Measurements from ENCODE around the gene HNRNPF. TPM values are rescaled to one million over a fixed set of nuclear protein-coding genes. Genes with fewer than 3 reads are reported as not detected.

The HNRNPF gene
- total RNA-seq, 2 donors from 2014 or later: 412 to 475 TPM

DNA sequence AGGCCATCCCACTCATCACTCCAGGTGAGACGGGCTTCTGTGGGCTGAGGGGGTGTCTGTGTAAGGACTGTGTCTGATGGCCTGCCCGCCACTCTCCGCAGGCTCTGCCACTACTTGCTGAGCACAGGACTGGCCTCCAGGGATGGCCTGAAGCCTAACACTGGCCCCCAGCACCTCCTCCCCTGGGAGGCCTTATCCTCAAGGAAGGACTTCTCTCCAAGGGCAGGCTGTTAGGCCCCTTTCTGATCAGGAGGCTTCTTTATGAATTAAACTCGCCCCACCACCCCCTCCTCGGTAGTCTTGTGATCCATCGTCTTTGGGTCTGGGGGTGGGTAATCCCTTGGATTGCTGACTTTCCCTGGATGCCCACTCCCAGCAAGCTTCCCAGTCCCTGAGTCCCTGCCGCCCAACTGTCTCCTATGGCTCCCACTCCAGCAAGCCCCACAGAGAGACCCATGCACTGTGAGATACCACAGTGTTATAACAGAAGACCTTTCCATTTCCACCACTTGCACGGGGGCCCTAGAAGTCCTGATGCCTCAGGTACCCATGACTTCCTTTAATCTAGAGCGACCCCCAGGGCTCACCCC lies 32.8 kb downstream of the HNRNPF start:
- Mint-ChIP-seq H3K27me3 (ENCODE audit: low read depth) (no peaks in the 10 kb centered on the region), H3K4me1 (ENCODE audit: low read depth) (peaks cover 9% of the 10 kb centered on the region), H3K36me3 (ENCODE audit: insufficient read depth in 2 of 2) (no peaks in the 10 kb centered on the region), H3K9me3 (no peaks in the 10 kb centered on the region), H3K4me3 (no peak overlapping the region), H3K27ac (no peak overlapping the region)
- ATAC-seq (replicated peaks in 1 of 2) (no peak), DNase-seq (no peak)

- Mint-ChIP-seq H3K36me3 (ENCODE audit: insufficient read depth in 2 of 2) (no peaks in the 10 kb centered on the region), H3K27ac (no peak overlapping the region), H3K4me3 (no peak overlapping the region), H3K4me1 (ENCODE audit: low read depth) (peaks cover 3% of the 10 kb centered on the region), H3K27me3 (ENCODE audit: low read depth) (no peaks in the 10 kb centered on the region), H3K9me3 (no peaks in the 10 kb centered on the region)
- ATAC-seq (replicated peaks in 1 of 2) (no peak), DNase-seq (no peak)
These were observed 33.5 kb downstream of the HNRNPF start for GRCh38 chr10:43375401-43376020.

DNA sequence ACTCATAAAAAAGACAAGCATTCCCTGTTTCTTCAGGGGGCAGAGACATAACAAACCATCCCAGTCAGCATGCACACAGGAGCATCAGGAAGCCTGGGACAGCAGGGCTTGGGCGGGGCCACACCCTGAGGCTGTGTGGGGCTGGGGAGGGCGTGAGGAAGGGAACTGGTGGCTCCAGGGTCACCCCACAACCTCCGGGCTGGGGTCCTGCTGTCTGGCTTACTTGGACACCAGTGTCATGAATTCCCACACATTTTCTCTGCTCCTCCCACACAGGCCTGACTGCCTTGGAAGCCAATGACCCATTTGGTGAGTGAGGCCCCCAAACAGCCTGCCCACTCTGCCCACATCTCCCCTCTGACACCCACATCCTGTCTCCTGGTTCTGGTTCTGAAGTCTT lies 34.8 kb downstream of the HNRNPF start:
- no peak for ATAC-seq (replicated peaks in 1 of 2)
- Mint-ChIP-seq H3K4me1 (ENCODE audit: low read depth) (no peaks in the 10 kb centered on the region), H3K4me3 (no peak overlapping the region), H3K27me3 (ENCODE audit: low read depth) (no peaks in the 10 kb centered on the region), H3K9me3 (no peaks in the 10 kb centered on the region), H3K27ac (no peak overlapping the region), H3K36me3 (ENCODE audit: insufficient read depth in 2 of 2) (no peaks in the 10 kb centered on the region)
- no peak for DNase-seq

DNA sequence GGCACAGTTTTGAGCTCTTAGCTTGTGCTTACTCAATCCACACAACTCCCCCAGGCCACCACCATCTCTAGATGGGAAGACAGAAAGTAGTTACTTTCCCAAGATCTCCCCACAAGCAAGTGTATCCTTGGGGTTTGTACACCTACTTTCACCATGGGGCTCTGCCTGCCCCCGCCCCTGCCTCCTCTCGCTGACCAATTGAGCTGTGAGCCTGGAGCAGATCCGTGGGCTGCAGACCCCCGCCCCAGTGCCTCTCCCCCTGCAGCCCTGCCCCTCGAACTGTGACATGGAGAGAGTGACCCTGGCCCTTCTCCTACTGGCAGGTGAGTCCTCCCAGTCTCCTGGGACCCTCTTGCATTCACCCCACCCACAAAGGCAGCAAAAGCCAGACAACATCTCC lies 35.5 kb downstream of the HNRNPF start:
- no peaks in the 10 kb centered on the region for H3K4me1 Mint-ChIP-seq (ENCODE audit: low read depth)
- no peaks in the 10 kb centered on the region for H3K27me3 Mint-ChIP-seq (ENCODE audit: low read depth)
- ATAC-seq (replicated peaks in 1 of 2) (no peak), DNase-seq (no peak)
- H3K27ac Mint-ChIP-seq: no peak overlapping the region
- no peak overlapping the region for H3K4me3 Mint-ChIP-seq
- no peaks in the 10 kb centered on the region for H3K36me3 Mint-ChIP-seq (ENCODE audit: insufficient read depth in 2 of 2)
- H3K9me3 Mint-ChIP-seq: no peaks in the 10 kb centered on the region

DNA sequence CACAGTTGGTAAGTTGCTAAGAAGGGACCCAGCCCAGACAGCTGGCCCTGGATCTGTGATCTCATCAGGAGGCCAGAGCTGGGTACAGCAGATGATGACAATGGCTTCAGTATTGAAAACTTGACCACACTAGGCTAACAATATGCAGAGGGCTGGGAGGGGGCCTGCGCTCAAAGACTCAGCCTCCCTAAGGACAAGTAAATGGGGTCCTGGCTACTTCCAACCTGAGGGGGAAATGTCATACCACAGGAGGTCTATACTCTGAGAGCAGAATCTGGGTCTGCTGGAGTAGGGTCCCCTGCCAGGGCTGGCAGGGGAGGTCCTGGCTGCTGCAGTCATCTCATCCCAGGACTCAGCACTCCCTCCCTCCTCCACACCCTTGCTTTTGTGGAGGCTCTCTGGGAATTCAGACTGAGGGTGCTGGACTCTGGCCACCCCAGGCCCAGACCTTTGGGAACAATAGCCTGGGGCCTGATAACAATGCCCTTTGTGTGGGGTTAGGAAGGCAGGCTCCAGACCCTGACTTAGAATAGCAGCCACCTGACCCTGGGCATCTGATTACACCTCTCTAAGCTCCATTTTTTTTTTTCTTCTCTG lies 36.1 kb downstream of the HNRNPF start:
- ATAC-seq (replicated peaks in 1 of 2) (no peak), DNase-seq (no peak)
- no peak overlapping the region for H3K27ac Mint-ChIP-seq
- H3K9me3 Mint-ChIP-seq: no peaks in the 10 kb centered on the region
- H3K36me3 Mint-ChIP-seq (ENCODE audit: insufficient read depth in 2 of 2): no peaks in the 10 kb centered on the region
- H3K4me3 Mint-ChIP-seq: no peak overlapping the region
- no peaks in the 10 kb centered on the region for H3K27me3 Mint-ChIP-seq (ENCODE audit: low read depth)
- H3K4me1 Mint-ChIP-seq (ENCODE audit: low read depth): no peaks in the 10 kb centered on the region

DNA sequence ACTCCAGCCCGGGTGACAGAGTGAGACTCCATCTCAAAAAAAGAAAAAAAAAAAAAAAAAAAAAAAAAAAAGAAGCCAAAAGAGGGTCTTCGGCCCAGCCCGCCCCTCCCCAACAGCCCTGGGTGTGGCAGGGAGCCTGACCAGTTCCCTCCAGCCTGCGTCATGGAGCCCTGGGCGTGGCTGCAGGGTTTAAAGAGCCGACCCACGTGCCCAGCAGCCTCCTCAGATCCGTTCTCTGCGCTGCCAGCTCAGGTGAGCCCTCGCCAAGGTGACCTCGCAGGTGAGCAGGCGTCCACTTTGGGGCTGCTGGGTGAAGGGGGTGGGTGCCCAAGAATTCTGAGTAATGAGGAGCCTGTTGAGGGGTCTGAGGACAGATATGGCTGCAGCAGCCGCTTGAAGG lies 37.6 kb downstream of the HNRNPF start, which contains the start of gene FXYD4:
FXYD4 (plus strand) TSS at position 219 of the 400 bp plus-strand sequence. CDS start 2,111 bp downstream, outside the sequence.
- H3K27me3 Mint-ChIP-seq (ENCODE audit: low read depth): no peaks in the 10 kb centered on the region
- DNase-seq: no peak
- no peaks in the 10 kb centered on the region for H3K4me1 Mint-ChIP-seq (ENCODE audit: low read depth)
- no peak for ATAC-seq (replicated peaks in 1 of 2)
- no peak within 1 kb of the TSS for H3K27ac Mint-ChIP-seq
- H3K9me3 Mint-ChIP-seq: no peaks in the 10 kb centered on the region
- no peaks in the 10 kb centered on the region for H3K36me3 Mint-ChIP-seq (ENCODE audit: insufficient read depth in 2 of 2)
- H3K4me3 Mint-ChIP-seq: no peak within 1 kb of the TSS

DNA sequence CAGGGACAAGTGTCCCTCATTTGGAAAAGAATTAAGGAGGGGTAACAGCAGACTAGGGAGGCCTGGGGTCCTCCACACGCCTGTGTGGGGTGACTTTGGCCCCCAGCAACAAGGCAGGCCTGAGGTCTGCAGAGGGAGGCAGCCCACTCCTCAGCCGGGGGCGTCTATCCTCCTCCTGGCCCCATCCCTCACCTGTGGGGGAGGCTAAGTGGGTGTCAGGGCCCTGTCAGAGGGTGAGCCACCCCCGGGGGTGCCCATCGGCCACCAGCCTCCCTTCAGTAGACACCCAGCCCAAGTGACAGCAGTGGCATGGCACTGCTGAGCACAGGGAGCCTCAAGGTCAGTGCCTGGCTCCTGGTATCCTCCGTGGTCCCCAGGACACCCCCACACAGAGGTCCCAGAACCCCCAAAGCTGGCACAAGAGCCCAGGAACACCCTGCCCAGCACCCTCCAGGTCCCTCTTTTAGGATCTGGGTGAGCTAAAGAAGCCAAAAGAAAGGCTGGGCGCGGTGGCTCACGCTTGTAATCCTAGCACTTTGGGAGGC lies 38.2 kb downstream of the HNRNPF start:
- no peak overlapping the region for H3K4me3 Mint-ChIP-seq
- no peak for DNase-seq
- no peak for ATAC-seq (replicated peaks in 1 of 2)
- no peaks in the 10 kb centered on the region for H3K9me3 Mint-ChIP-seq
- no peaks in the 10 kb centered on the region for H3K36me3 Mint-ChIP-seq (ENCODE audit: insufficient read depth in 2 of 2)
- no peaks in the 10 kb centered on the region for H3K4me1 Mint-ChIP-seq (ENCODE audit: low read depth)
- no peak overlapping the region for H3K27ac Mint-ChIP-seq
- no peaks in the 10 kb centered on the region for H3K27me3 Mint-ChIP-seq (ENCODE audit: low read depth)

GRCh38 chr10:43369921-43370320 lies 39.1 kb downstream of the HNRNPF start:
- no peak overlapping the region for H3K27ac Mint-ChIP-seq

DNA sequence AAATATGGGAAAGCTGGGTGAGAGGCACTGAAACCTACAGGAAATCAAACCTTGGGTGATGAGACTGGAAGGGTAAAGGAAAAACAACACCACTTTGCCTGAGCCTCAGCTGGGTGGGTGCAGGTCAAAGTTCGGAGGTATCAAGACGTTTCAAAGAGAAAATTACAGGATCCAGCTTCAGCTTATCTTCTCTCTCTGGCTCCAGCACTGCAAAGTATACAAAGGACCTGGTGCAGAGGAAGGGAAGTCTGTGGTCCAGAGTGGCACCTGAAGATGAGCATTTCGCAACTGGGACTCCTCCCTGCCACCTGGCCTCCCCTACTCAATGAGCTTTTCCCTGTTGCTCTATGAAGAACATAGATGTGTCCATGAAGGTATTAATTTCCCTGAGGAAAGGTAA lies 44.0 kb downstream of the HNRNPF start:
- DNase-seq: no peak
- Mint-ChIP-seq H3K4me3 (no peak overlapping the region), H3K4me1 (ENCODE audit: low read depth) (peaks cover 20% of the 10 kb centered on the region), H3K36me3 (ENCODE audit: insufficient read depth in 2 of 2) (peaks cover 4 to 7% of the 10 kb centered on the region in 2 donors), H3K27me3 (ENCODE audit: low read depth) (no peaks in the 10 kb centered on the region), H3K9me3 (no peaks in the 10 kb centered on the region), H3K27ac (no peak overlapping the region)
- ATAC-seq (replicated peaks in 1 of 2): no peak

More at GRCh38 chr10:43369921-43370320, 39.1 kb downstream of the HNRNPF start:
- Mint-ChIP-seq H3K36me3 (ENCODE audit: insufficient read depth in 2 of 2) (no peaks in the 10 kb centered on the region), H3K27me3 (ENCODE audit: low read depth) (no peaks in the 10 kb centered on the region), H3K4me3 (no peak overlapping the region), H3K9me3 (no peaks in the 10 kb centered on the region), H3K4me1 (ENCODE audit: low read depth) (no peaks in the 10 kb centered on the region)
- DNase-seq: no peak
- no peak for ATAC-seq (replicated peaks in 1 of 2)

- Mint-ChIP-seq H3K36me3 (ENCODE audit: insufficient read depth in 2 of 2) (peaks cover 4 to 7% of the 10 kb centered on the region in 2 donors), H3K27me3 (ENCODE audit: low read depth) (no peaks in the 10 kb centered on the region), H3K27ac (peak overlapping the region; percentile 69), H3K4me1 (ENCODE audit: low read depth) (peaks cover 22% of the 10 kb centered on the region), H3K4me3 (peak overlapping the region; percentile 84 to 95), H3K9me3 (no peaks in the 10 kb centered on the region)
- peak; percentile 95 to 97 for ATAC-seq (replicated peaks in 1 of 2)
- peak; percentile 98 to 99 for DNase-seq
These were observed 46.7 kb downstream of the HNRNPF start for GRCh38 chr10:43362191-43362839.

DNA sequence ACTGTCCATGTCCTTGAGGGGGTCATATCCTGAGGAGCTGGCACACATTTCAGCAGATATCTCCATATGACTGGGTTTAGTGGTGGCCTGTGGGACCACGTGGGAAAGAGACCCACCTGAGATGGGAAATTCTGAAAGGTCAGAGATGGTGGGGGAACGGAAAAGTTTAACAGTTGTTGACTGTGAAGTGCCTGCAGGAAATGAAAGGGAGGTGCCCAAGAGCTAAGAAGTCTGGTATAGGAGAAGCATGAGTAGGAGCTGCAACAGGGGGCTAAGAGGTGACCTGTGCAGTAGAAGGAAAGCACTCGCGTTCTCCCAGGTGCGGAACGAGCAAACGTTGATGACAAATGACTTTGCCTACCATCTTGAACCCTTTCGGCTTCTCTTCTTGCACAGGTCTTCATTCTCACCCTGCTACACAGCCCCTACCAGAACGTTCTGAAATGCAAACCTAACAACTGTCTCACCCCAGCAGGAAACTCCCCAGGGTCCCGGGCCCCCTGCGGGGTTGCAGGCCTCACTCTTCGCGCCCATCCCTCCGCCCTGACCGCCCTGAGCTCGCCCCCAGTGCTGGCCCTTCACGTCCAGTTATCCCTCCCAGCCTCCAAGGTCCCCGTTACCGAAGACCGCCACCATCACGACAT lies 47.3 kb downstream of the HNRNPF start:
- Mint-ChIP-seq H3K4me1 (ENCODE audit: low read depth) (peaks cover 25% of the 10 kb centered on the region), H3K36me3 (ENCODE audit: insufficient read depth in 2 of 2) (peaks cover 4 to 7% of the 10 kb centered on the region in 2 donors), H3K9me3 (no peaks in the 10 kb centered on the region), H3K27me3 (ENCODE audit: low read depth) (no peaks in the 10 kb centered on the region), H3K4me3 (peak overlapping the region; percentile 84 to 95), H3K27ac (peak overlapping the region; percentile 69)
- peak; percentile 14 to 40 for ATAC-seq (replicated peaks in 1 of 2)
- peak; percentile 18 to 23 for DNase-seq

DNA sequence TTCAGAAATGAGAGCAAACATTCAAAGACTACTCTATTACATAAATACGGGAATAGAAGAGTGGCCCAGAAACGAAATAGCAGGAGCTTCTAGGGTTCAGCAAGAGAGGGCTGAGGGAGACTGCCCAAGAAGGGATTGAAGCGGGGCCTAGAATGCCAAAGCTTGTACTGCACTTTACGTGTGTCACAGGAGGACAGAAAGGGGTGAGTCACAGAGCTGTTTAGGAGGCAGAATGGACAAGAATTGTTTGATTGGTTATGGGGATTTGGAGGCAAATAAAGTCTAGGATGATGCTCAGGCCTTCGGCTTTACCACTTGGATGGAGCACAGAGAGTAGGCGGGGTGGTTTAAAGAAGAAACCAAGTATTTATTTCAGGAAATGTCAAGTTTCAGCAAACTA lies 48.9 kb downstream of the HNRNPF start:
- H3K9me3 Mint-ChIP-seq: no peaks in the 10 kb centered on the region
- peak overlapping the region; percentile 13 for H3K27ac Mint-ChIP-seq
- peaks cover 36% of the 10 kb centered on the region for H3K4me1 Mint-ChIP-seq (ENCODE audit: low read depth)
- no peak for DNase-seq
- peak overlapping the region; percentile 47 to 95 for H3K4me3 Mint-ChIP-seq
- H3K27me3 Mint-ChIP-seq (ENCODE audit: low read depth): no peaks in the 10 kb centered on the region
- no peak for ATAC-seq (replicated peaks in 1 of 2)
- peaks cover 4 to 7% of the 10 kb centered on the region in 2 donors for H3K36me3 Mint-ChIP-seq (ENCODE audit: insufficient read depth in 2 of 2)

All from activated T-cell treated with anti-CD3 and anti-CD28 coated beads, Interleukin-2, amount 50 U/mL, for 72 hours (primary cell).